ENCODE measurements around the gene MAF.
A peak's percentile ranks its signal among the peaks of the same experiment; 100 is the strongest.

MAF gene

GRCh38 chr16:79598348-79599181 lies 2.0 kb downstream of the MAF start:
- H3K27ac ChIP-seq: no peak overlapping the region; the same call in 1 of the 2 replicates
- peak; percentile 44 for TF ChIP-seq CTCF (conservative IDR thresholded peaks at IDR 0.05)

- no peak overlapping the region for H3K27ac ChIP-seq
- TF ChIP-seq CTCF (conservative IDR thresholded peaks at IDR 0.05): no peak
Measured at GRCh38 chr16:79598063-79598347, 2.5 kb downstream of the MAF start.

GRCh38 chr16:79597277-79598062 lies 3.1 kb downstream of the MAF start:
- TF ChIP-seq CTCF (conservative IDR thresholded peaks at IDR 0.05): no peak

GRCh38 chr16:79595931-79596450 lies 4.5 kb downstream of the MAF start:
- H3K27ac ChIP-seq: no peak overlapping the region
- TF ChIP-seq CTCF (conservative IDR thresholded peaks at IDR 0.05): no peak

More at GRCh38 chr16:79597277-79598062, 3.1 kb downstream of the MAF start:
- no peak overlapping the region for H3K27ac ChIP-seq

GRCh38 chr16:79595231-79595641 lies 5.3 kb downstream of the MAF start:
- no peak for TF ChIP-seq CTCF (conservative IDR thresholded peaks at IDR 0.05)
- H3K27ac ChIP-seq: no peak overlapping the region

GRCh38 chr16:79593754-79594153 lies 6.8 kb downstream of the MAF start:
- no peak for TF ChIP-seq CTCF (conservative IDR thresholded peaks at IDR 0.05)
- no peak overlapping the region for H3K27ac ChIP-seq

GRCh38 chr16:79593074-79593531 lies 7.4 kb downstream of the MAF start:
- TF ChIP-seq CTCF (conservative IDR thresholded peaks at IDR 0.05): no peak
- H3K27ac ChIP-seq: no peak overlapping the region

Measured in VCaP (cell line).